Peyer's patch (tissue), 4 donors: Measurements from ENCODE around the gene FXR2. TPM values are rescaled to one million over a fixed set of nuclear protein-coding genes. Genes with fewer than 3 reads are reported as not detected.

Source experiments
- DNase-seq, 3 donors: peaks; one replicate each; pipeline ENCODE4 v3.0.0-alpha.2; 2017 to 2019
- H3K27ac ChIP-seq, 4 donors: fragments of 200-600 bp; sonication (generic); one replicate each; pipeline ENCODE4 v1.5.1; 2016 to 2019
- H3K27me3 ChIP-seq, 2 donors: fragments of 200-600 bp; sonication (generic); one replicate each; pipeline ENCODE4 v1.5.1; 2019
- H3K36me3 ChIP-seq, 3 donors: fragments of 200-600 bp; sonication (generic); one replicate each; pipeline ENCODE4 v1.5.1; 2016 to 2019
- H3K4me1 ChIP-seq, 4 donors: fragments of 200-600 bp; sonication (generic); one replicate each; pipeline ENCODE4 v1.5.1; 2016 to 2019
- H3K4me3 ChIP-seq, 4 donors: fragments of 200-600 bp; sonication (generic); 1 replicate in 3 of 4; 2 replicates in 1 of 4; pipeline ENCODE4 v1.5.1; 2016 to 2019; ENCODE audit warnings: mild to moderate bottlenecking in 1 of 4
- H3K9me3 ChIP-seq, 4 donors: fragments of 200-600 bp; sonication (generic); one replicate each; pipeline ENCODE4 v1.5.1; 2016 to 2019; ENCODE audit warnings: mild to moderate bottlenecking in 1 of 4
- POLR2A ChIP-seq, 2 donors: fragments of 450-650 bp; IDR thresholded peaks; one replicate each; pipeline ENCODE4 v1.5.1; 2017; ENCODE audit warnings: antibody characterized with exemption in 2 of 2, mild to moderate bottlenecking in 2 of 2, moderate library complexity in 2 of 2
- total RNA-seq, 4 donors: library from RNA; depleted of rRNA; stranded (reverse); fragments of >200 nt; gene quantifications; one replicate each; pipeline ENCODE4 v1.1.0, GENCODE V29; 2016
- TF ChIP-seq, protein P1 (sequence below), 6 experiments: fragments of 450-650 bp in 4 of 6; fragments of 200-600 bp in 2 of 6; sonication (generic) in 1 of 6; IDR thresholded peaks; one replicate each; pipeline ENCODE4 v1.5.1; 2017 to 2019; ENCODE audit warnings: antibody characterized with exemption in 6 of 6, mild to moderate bottlenecking in 3 of 6, moderate library complexity in 1 of 6

Gene FXR2
- total RNA-seq, 4 donors from 2014 or later: 28.8 to 38.1 (median 30.4) TPM

DNA sequence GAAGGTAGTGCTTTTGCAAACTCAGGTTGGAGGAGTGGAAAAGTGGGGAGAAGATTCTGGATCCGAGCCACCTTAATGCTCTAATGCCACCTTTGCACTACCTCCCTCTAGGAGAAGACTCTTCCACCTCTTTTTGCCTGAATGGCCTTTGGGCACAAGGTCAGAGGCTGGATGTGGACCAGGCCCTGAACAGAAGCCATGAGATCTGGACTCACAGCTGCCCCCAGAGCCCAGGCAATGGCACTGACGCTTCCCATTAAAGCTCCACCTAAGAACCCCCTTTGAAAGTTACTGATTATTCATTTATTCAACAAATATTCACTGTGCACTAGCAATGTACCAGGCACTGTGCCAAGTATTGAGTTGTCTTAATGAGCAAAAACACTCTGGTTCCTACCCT is 18.4 kb upstream of the FXR2 start:
- peaks cover 0 to 3% (median 0%) of the 10 kb centered on the region in 4 donors for H3K4me1 ChIP-seq
- H3K27me3 ChIP-seq: no peaks in the 10 kb centered on the region
- no peak for DNase-seq
- no peak overlapping the region for H3K27ac ChIP-seq
- H3K4me3 ChIP-seq: no peak overlapping the region
- TF ChIP-seq POLR2A (IDR thresholded peaks at IDR 0.05): no peak
- TF ChIP-seq, protein P1, sequence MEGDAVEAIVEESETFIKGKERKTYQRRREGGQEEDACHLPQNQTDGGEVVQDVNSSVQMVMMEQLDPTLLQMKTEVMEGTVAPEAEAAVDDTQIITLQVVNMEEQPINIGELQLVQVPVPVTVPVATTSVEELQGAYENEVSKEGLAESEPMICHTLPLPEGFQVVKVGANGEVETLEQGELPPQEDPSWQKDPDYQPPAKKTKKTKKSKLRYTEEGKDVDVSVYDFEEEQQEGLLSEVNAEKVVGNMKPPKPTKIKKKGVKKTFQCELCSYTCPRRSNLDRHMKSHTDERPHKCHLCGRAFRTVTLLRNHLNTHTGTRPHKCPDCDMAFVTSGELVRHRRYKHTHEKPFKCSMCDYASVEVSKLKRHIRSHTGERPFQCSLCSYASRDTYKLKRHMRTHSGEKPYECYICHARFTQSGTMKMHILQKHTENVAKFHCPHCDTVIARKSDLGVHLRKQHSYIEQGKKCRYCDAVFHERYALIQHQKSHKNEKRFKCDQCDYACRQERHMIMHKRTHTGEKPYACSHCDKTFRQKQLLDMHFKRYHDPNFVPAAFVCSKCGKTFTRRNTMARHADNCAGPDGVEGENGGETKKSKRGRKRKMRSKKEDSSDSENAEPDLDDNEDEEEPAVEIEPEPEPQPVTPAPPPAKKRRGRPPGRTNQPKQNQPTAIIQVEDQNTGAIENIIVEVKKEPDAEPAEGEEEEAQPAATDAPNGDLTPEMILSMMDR (IDR thresholded peaks at IDR 0.05): no peak
- H3K9me3 ChIP-seq: no peaks in the 10 kb centered on the region
- no peaks in the 10 kb centered on the region for H3K36me3 ChIP-seq

DNA sequence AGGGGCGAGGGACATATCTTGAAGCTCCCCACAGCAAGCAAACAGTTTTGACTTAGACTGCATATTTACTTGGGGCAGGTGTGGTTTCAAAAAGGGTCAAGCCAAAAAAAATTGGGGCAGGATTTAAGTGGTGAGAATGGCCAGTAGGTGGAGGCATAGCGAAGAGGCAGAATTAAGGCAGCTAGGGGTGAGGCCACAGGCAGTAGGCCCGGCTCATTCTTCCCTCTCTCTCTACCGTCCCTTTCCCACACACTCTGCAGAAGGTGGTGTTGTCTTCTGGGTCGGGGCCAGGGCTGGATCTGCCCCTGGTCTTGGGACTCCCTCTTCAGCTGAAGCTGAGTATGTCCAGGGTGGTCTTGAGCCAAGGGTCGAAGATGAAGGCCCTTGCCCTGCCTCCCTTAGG is 17.8 kb upstream of the FXR2 start:
- H3K9me3 ChIP-seq: no peaks in the 10 kb centered on the region
- peaks cover 0 to 6% (median 0%) of the 10 kb centered on the region in 4 donors for H3K4me1 ChIP-seq
- H3K27me3 ChIP-seq: no peaks in the 10 kb centered on the region
- TF ChIP-seq POLR2A (IDR thresholded peaks at IDR 0.05): no peak
- TF ChIP-seq, protein P1 (IDR thresholded peaks at IDR 0.05): peak in 5 of 6 experiments; percentile 19 to 48 (median 40)
- H3K36me3 ChIP-seq: no peaks in the 10 kb centered on the region
- peak in 1 of 3 donors; percentile 54 for DNase-seq
- no peak overlapping the region for H3K27ac ChIP-seq
- no peak overlapping the region for H3K4me3 ChIP-seq

DNA sequence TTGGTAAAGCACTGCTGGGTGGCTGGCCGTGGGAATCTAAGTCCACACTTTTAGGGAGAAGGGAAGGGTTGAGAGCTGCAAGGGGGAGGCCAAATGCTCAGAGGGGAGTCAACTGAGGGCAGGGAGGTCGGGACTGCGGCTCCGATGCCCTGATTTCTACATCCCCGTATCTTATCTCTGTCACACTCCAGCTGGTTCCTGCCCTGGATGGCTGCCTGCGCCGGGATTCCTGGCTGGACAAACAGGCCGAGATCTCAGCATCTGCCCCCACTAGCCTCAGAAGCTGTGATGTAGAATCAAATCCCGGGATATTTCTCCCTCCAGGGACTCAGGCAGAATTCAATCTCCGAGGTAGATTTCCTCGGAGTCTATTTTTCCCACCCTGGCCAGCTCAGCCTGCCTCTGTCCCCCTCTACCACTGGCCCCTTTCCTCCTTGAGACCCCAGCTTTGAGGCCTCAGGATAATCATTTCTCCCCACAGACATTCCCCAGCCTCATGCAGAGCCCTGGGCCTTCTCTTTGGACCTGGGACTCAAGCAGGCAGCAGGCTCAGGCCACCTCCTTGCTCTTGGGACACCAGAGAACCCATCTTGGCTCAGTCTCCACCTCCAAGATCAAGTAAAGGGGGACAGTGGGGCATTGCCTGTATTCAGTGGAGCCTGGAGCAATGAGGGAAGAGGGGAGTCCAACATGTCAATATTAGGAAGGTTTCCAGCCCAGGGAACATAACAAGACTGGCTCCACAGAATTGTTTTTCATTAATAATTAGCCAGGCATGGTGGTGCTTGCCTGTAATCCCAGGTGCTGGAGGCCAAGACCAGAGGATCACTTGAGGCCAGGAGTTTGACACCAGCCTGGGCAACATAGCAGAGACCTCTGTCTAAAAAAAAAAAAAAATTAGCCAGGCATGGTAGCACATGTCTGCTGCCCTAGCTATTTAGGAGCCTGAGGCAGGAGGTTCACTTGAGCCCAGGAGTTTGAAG is 17.0 kb upstream of the FXR2 start:
- Histone ChIP-seq H3K27ac (no peak overlapping the region), H3K4me1 (peaks cover 0 to 9% (median 1%) of the 10 kb centered on the region in 4 donors), H3K9me3 (no peaks in the 10 kb centered on the region)

DNA sequence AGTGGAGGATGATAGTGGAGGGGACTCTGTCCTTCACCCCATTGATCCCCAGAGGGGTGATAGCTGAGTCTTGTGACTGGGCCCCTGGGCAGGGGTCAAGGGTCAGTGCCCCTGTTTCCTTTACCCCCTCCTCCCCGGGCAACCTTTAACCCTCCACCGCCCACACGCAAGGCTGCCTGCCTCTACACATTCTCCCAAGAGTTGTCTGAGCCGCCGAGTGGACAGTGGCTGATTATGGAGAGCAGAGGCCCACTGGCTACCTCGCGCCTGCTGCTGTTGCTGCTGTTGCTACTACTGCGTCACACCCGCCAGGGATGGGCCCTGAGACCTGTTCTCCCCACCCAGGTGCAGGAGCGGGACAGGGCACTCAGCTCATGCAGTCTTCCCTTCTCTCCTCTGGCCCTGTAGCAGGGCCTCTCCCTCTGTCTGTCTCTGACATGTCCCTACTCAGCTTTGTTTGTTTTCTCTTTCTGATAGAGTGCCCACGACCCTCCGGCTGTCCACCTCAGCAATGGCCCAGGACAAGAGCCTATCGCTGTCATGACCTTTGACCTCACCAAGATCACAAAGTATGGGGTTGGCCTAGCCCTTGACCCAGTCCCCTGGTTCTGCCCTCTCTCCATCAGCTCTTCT is 15.4 kb upstream of the FXR2 start, which contains the start of gene SHBG:
SHBG (plus strand) TSS at position 197 of the 633 bp plus-strand sequence; CDS start at position 235, 38 bp downstream.
- H3K4me3 ChIP-seq: no peak within 1 kb of the TSS
- no peaks in the 10 kb centered on the region for H3K27me3 ChIP-seq
- no peak for DNase-seq
- peaks cover 0 to 24% (median 2%) of the 10 kb centered on the region in 4 donors for H3K4me1 ChIP-seq
- no peaks in the 10 kb centered on the region for H3K9me3 ChIP-seq
- peaks cover 0 to 6% (median 0%) of the 10 kb centered on the region in 3 donors for H3K36me3 ChIP-seq
- H3K27ac ChIP-seq: peak within 1 kb of the TSS in 2 of 4 donors; percentile 11 to 38
- no peak for TF ChIP-seq POLR2A (IDR thresholded peaks at IDR 0.05)
- TF ChIP-seq, protein P1 (IDR thresholded peaks at IDR 0.05): no peak

More for the DNA sequence above, 17.0 kb upstream of the FXR2 start:
- no peak for DNase-seq
- TF ChIP-seq POLR2A (IDR thresholded peaks at IDR 0.05): no peak
- TF ChIP-seq, protein P1 (IDR thresholded peaks at IDR 0.05): no peak
- Histone ChIP-seq H3K27me3 (no peaks in the 10 kb centered on the region), H3K4me3 (no peak overlapping the region), H3K36me3 (no peaks in the 10 kb centered on the region)

DNA sequence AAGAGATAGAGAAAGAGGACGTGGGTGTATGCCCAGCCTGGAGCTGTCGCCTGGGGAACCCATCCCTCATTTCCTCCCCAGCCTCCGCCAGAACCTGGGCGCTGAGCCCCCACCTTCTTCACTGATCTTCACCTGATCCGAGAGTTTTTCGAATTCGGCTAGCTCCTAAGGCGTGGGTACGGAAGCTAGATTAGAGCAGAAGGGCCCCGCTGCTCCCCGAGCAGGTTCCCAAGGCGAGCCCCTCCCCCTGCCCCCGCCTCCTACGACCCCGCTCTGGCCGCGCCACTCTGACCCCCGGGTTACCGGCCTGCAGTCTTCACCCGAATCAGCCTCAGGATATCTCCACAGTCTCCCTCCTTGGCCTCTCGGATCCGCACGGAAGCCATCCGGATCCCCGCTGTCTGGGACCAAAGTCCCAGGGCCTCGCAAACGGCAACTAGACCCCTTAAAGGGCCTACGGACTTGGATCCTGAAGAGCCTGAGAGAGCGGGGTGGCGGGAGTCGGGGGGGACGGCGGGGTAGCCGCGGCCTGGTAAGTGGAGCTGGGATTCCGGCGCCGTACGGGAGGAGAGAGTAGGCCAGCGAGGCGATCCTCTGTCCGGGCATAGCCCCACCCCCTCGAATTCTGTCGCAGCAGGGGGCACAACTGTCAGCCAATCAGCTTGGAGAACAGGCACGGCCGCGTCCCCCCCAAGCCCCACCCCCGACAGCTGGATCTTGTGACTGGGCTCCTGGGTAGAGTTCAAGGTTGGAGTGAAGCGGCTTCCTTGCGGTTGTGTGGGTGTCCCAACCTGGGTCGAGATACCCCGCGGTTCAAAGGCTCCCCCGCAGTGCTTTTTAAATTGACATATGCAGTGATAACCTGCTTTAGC is 12.8 kb upstream of the FXR2 start, which contains the start of gene SAT2:
SAT2 (minus strand) TSS at position 572 of the 872 bp plus-strand sequence; CDS start at position 386, 186 bp downstream.
- DNase-seq: peak; percentile 94 to 97 (median 96)
- H3K4me3 ChIP-seq: peak within 1 kb of the TSS; percentile 64 to 94 (median 86)
- H3K36me3 ChIP-seq: peaks cover 0 to 6% (median 0%) of the 10 kb centered on the region in 3 donors
- peak within 1 kb of the TSS; percentile 80 to 96 (median 94) for H3K27ac ChIP-seq
- H3K4me1 ChIP-seq: peaks cover 0 to 24% (median 2%) of the 10 kb centered on the region in 4 donors
- no peaks in the 10 kb centered on the region for H3K9me3 ChIP-seq
- H3K27me3 ChIP-seq: no peaks in the 10 kb centered on the region
- peak; percentile 77 to 87 for TF ChIP-seq POLR2A (IDR thresholded peaks at IDR 0.05)
- TF ChIP-seq, protein P1 (IDR thresholded peaks at IDR 0.05): no peak
